GM12875 (cell line): Measurements from ENCODE around the gene KRT80.

Experiments
- H3K4me3 ChIP-seq: one replicate; pipeline ENCODE4 v1.5.1; 2011; ENCODE audit warnings: low read depth, low read length, control low read depth
- TF ChIP-seq, protein P1 (sequence below): IDR thresholded peaks from 2 replicates; pipeline ENCODE4 v1.5.1; 2011; ENCODE audit warnings: low read depth, mild to moderate bottlenecking, control low read depth, inconsistent platforms, low read length, moderate library complexity, borderline replicate concordance; ENCODE audit not compliant: insufficient read depth

The KRT80 gene

DNA sequence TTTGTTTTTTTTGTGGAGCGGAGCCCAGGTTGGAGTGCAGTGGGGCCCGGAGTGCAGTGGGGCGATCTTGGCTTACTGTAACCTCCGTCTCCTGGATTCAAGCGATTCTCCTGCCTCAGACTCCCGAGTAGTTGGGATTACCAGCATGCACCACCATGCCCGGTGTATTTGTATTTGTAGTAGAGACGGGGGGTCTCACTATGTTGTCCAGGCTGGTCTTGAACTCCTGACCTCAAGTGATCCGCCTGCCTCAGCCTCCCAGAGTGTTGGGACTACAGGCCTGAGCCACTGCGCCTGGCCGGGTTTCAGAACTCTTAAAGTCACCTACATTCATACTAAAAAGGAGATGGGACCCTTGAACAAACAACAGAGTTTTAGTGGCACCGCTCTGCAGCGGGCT is 52.7 kb downstream of the KRT80 start:
- TF ChIP-seq, protein P1, sequence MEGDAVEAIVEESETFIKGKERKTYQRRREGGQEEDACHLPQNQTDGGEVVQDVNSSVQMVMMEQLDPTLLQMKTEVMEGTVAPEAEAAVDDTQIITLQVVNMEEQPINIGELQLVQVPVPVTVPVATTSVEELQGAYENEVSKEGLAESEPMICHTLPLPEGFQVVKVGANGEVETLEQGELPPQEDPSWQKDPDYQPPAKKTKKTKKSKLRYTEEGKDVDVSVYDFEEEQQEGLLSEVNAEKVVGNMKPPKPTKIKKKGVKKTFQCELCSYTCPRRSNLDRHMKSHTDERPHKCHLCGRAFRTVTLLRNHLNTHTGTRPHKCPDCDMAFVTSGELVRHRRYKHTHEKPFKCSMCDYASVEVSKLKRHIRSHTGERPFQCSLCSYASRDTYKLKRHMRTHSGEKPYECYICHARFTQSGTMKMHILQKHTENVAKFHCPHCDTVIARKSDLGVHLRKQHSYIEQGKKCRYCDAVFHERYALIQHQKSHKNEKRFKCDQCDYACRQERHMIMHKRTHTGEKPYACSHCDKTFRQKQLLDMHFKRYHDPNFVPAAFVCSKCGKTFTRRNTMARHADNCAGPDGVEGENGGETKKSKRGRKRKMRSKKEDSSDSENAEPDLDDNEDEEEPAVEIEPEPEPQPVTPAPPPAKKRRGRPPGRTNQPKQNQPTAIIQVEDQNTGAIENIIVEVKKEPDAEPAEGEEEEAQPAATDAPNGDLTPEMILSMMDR = no peak
- H3K4me3 ChIP-seq = no peak overlapping the region

DNA sequence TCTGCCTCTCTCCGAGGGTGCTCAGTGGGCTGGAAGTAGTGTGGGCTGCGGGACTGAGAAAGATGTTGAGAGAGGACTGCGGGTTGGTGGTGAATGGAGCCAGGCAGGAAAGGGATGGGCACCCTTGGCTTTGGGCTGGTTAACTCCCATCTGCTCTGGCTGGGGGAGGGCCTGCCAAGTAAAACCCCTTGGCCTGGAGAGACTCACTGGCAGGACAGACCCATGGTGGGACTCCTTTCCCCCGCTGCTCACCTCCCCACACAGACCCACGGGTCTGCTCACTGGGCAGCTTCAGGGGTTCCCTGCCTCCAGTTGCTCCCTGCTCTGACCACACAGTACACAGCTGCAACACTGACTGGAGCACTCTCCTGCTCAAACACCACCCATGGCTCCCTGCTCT is 54.1 kb downstream of the KRT80 start:
- no peak overlapping the region for H3K4me3 ChIP-seq
- TF ChIP-seq, protein P1 = no peak

DNA sequence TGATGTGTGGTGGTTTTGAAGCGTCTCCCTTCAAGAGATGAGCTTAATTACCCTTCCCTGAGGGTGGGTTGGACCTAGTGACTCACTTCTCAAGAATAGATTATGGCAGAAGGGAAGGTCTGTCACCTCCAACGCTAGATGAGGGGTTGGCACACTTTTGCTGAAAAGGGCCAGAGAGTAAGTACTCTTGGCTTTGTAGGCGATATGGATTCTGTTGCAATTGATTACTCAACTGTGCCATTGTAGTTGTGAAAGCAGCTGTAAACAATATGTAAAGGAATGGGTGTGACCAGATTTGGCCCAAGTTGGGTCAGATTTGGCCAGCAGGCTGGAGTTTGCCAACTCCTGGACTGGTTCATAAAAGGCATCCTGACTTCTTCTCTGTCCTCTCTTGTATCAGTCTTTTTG is 59.1 kb downstream of the KRT80 start:
- TF ChIP-seq, protein P1 = no peak
- no peak overlapping the region for H3K4me3 ChIP-seq

DNA sequence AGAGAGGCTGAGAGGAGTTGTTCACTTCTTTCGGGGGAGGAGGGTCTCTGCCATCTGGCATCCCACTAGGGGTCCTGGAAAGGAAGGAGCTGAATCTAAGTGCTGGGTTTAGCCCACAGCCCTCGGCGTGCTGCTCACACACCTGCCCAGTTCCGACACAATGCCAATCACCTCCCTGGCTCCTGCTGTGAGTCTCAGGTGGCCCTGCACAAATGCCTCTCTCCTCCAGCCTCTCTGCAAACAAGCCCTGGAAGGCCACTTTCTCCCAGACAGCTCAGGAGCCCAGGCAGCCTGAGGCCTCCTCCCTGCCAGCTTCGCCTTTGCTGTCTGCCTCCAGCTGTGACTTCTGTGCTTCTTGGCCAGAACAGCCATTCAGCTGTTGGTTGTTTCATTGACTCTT is 61.1 kb downstream of the KRT80 start:
- H3K4me3 ChIP-seq = no peak overlapping the region
- TF ChIP-seq, protein P1 = no peak

DNA sequence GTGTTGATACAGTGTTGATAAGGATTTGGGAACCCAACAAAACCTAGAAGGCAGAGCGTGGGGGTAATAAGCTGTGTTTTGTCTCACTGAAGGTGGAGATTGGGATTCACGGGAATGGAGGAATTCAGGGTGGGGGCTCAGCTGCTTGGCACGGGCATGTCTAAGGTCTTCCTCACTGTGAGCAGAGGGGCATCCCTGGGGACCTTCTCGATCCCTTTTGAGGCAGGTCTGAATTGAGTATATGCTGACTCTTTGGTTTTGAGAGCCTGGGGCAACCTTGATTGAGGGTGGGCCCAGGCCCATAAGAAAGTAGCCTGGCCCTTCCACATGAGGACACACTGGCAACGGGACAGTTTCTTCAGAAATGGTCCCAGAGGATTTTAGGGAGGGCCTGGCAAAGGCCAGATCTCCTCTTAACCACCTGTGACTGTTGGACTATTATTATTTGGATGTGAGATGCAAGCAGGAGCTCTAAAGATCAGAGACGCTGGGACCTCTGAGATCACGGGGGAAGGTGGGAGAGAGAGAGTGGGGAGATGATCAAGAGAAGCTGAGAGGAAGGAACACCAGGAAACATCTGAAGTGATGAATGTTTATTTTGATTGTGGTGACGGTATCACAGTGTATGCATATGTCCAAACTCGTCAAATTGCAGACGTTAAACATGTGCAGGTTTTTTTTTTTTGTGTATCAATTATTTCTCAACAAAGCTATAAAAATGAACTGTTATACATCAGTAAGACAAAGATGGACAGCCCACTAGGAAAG is 63.9 kb downstream of the KRT80 start:
- TF ChIP-seq, protein P1 = no peak
- H3K4me3 ChIP-seq = no peak overlapping the region

DNA sequence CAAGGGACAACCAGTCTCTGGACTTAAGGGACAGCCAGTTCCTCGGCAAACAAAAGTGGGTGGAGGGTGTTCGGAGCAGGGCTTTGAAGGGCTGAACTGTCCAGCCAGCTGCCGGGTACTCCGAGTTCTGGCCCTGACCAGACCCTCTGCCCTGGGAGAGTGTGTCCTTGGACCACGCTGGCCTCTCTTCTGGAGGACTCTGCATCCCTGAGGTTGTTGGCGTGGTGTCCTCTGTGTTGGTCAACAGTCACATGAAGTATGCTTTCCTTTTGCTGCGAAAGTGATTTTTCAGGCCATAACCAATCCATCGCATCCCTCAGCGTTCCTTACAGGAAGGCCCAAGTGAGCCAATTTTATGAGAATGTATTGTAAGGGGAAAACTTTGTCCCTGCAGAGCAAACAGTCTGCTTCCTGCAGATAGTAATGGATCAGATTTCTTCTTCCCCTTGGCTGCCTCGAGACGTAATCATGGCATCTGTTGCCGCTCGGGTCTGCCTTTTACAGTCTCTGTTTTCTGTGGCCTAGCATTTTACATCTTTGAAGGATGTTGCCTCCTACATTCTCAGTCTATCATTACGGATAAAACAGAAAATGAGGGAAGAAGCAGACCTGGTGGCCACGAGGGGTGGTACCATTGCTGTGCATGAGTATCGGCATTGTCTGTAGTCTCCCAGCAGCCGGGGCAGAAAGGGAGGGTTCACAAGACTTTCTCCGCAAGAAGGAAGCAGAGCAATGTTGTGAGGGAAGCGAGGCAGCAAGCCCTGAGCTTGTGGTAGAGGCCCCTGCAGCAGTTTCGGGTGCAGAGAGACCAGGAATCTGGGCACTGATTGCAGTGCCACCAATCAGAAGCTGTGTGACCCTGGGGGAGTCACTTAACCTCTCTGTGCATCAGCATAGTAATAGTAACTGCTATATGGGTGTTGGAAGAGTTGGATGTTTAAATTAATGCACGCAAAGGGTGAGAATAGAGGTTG is 64.9 kb downstream of the KRT80 start:
- no peak overlapping the region for H3K4me3 ChIP-seq
- TF ChIP-seq, protein P1 = no peak
